Left ventricle myocardium inferior (tissue), 1 donor: ENCODE measurements around the gene RSAD2. TPM values are rescaled to one million over a fixed set of nuclear protein-coding genes. Genes with fewer than 3 reads are reported as not detected.

Experiments used
- DNase-seq: peaks from one replicate; pipeline ENCODE4 v3.0.0-alpha.2; 2020
- H3K27ac ChIP-seq: fragments of 200-600 bp; replicated peaks from 2 replicates; pipeline ENCODE4 v1.8.0; 2021
- H3K27me3 ChIP-seq: fragments of 200-600 bp; 2 replicates; pipeline ENCODE4 v1.8.0; 2021; ENCODE audit warnings: low read depth
- H3K36me3 ChIP-seq: fragments of 200-600 bp; 2 replicates; pipeline ENCODE4 v1.8.0; 2021
- H3K4me1 ChIP-seq: fragments of 200-600 bp; 2 replicates; pipeline ENCODE4 v1.8.0; 2021
- H3K4me3 ChIP-seq: fragments of 200-600 bp; 2 replicates; pipeline ENCODE4 v1.8.0; 2021; ENCODE audit warnings: mild to moderate bottlenecking, moderate library complexity
- H3K9me3 ChIP-seq: fragments of 200-600 bp; replicated peaks from 2 replicates; pipeline ENCODE4 v1.8.0; 2021
- intact Hi-C: fragments of 100-400 bp; cut with micrococcal nuclease; formaldehyde crosslinking; loops from one replicate; pipeline ENCODE4 v1.11.0; 2022
- total RNA-seq: library from RNA; stranded (reverse); fragmentation: NEBNext Ultra II Directional; extraction: Animal tissue kit (Norgen Biotek cat#: 25700); gene quantifications from one replicate; pipeline ENCODE4 v1.2.1, GENCODE V29; 2021
- TF ChIP-seq, protein P1 (sequence below): fragments of 200-600 bp; IDR thresholded peaks from 2 replicates; pipeline ENCODE4 v1.8.0; 2021; ENCODE audit warnings: antibody characterized with exemption, mild to moderate bottlenecking, borderline replicate concordance
- donor health status: DM: no; HTN: yes; CAD: no; lungs with severe emphysema.

RSAD2 gene
- total RNA-seq, 1 donor from 2014 or later, result 2.4 TPM

DNA sequence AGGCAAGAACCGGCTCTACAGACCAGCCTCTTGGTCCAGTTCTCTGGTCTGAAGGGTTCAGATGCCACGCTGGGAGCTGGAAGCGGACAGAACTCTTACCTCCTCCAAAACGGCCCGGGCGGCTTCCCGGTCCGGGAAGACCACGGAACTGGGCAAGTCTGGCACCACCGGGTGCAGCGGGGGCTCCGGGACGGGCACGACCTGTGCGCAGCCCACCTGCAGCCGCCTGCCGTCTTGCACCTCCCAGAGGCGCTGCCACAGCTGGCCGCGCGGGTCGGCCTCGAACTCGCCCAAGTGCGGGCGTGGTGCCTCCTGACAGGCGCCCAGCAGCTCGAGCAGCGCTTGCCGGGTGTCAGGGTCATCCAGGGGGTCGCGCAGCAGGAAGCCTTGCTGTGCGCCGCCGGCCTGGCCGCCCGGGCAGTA lies 12.6 kb upstream of the RSAD2 start:
- peaks cover 48% of the 10 kb centered on the region for H3K4me1 ChIP-seq
- H3K36me3 ChIP-seq, result peaks cover 22% of the 10 kb centered on the region
- intact Hi-C loops, result no loop called here
- H3K27me3 ChIP-seq, result no peaks in the 10 kb centered on the region
- TF ChIP-seq, protein P1, sequence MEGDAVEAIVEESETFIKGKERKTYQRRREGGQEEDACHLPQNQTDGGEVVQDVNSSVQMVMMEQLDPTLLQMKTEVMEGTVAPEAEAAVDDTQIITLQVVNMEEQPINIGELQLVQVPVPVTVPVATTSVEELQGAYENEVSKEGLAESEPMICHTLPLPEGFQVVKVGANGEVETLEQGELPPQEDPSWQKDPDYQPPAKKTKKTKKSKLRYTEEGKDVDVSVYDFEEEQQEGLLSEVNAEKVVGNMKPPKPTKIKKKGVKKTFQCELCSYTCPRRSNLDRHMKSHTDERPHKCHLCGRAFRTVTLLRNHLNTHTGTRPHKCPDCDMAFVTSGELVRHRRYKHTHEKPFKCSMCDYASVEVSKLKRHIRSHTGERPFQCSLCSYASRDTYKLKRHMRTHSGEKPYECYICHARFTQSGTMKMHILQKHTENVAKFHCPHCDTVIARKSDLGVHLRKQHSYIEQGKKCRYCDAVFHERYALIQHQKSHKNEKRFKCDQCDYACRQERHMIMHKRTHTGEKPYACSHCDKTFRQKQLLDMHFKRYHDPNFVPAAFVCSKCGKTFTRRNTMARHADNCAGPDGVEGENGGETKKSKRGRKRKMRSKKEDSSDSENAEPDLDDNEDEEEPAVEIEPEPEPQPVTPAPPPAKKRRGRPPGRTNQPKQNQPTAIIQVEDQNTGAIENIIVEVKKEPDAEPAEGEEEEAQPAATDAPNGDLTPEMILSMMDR, result no peak
- H3K4me3 ChIP-seq, result peak overlapping the region; percentile 87
- DNase-seq, result peak; percentile 31
- H3K9me3 ChIP-seq, result no peaks in the 10 kb centered on the region
- peak overlapping the region; percentile 94 for H3K27ac ChIP-seq

- no peaks in the 10 kb centered on the region for H3K9me3 ChIP-seq
- peak within 1 kb of the TSS; percentile 94 for H3K27ac ChIP-seq
- peaks cover 15% of the 10 kb centered on the region for H3K36me3 ChIP-seq
- H3K27me3 ChIP-seq, result no peaks in the 10 kb centered on the region
- H3K4me3 ChIP-seq, result peak within 1 kb of the TSS; percentile 87
- H3K4me1 ChIP-seq, result peaks cover 48% of the 10 kb centered on the region
- intact Hi-C loops, result no loop called here
- peak; percentile 75 for DNase-seq
- TF ChIP-seq, protein P1, result peak; percentile 36
These were observed 12.0 kb upstream of the RSAD2 start, which contains the start of gene CMPK2 for GRCh38 chr2:6865346-6866274. Gene CMPK2, minus strand, starts transcription at chr2:6865907. Its CDS starts 211 bp downstream, at chr2:6865696.

DNA sequence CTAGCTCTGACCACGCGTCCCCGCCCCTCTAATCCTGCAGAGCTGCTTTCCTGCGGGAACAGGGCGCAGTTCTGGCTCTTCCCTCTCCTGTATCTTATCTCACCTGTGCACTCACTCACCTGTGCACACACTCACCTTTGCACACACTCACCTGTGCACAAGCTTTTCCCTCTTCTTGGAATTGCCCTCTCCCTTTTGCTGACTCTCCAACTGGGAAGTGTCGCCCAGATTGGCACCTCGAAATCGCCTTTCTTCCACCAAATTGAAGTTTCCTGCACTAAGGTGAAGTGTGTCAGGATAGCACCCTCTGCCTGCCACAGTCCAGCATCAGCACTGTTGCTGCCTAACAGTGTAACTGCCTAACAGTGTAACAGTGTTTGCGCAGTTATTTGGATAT lies 11.3 kb upstream of the RSAD2 start:
- peak overlapping the region; percentile 94 for H3K27ac ChIP-seq
- intact Hi-C loops, result no loop called here
- H3K27me3 ChIP-seq, result no peaks in the 10 kb centered on the region
- peak overlapping the region; percentile 87 for H3K4me3 ChIP-seq
- peaks cover 48% of the 10 kb centered on the region for H3K4me1 ChIP-seq
- peaks cover 9% of the 10 kb centered on the region for H3K36me3 ChIP-seq
- no peak for DNase-seq
- TF ChIP-seq, protein P1, result peak; percentile 52
- no peaks in the 10 kb centered on the region for H3K9me3 ChIP-seq

DNA sequence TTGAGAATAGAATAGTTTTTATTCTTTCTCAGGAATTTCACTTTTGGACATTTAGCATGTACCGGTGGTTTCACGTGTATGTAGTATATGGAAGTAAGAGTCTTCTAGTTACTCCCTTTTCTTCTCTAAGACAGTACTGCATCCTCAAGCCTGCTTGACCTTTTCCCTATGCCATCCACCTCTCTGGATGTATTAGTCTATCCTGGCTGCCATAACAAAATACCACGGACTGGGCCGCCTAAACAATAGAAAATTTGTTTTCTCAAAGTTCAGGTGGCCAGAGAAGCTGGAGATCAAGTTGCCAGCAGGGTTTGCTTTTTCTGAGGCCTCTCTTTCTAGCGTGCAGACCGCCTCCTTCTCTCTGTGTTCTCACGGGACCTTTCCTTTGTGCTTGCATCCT lies 10.6 kb upstream of the RSAD2 start:
- H3K36me3 ChIP-seq, result peaks cover 9% of the 10 kb centered on the region
- peak overlapping the region; percentile 94 for H3K27ac ChIP-seq
- no peaks in the 10 kb centered on the region for H3K27me3 ChIP-seq
- peak overlapping the region; percentile 87 for H3K4me3 ChIP-seq
- peaks cover 48% of the 10 kb centered on the region for H3K4me1 ChIP-seq
- TF ChIP-seq, protein P1, result no peak
- no peak for DNase-seq
- intact Hi-C loops, result no loop called here
- H3K9me3 ChIP-seq, result no peaks in the 10 kb centered on the region

DNA sequence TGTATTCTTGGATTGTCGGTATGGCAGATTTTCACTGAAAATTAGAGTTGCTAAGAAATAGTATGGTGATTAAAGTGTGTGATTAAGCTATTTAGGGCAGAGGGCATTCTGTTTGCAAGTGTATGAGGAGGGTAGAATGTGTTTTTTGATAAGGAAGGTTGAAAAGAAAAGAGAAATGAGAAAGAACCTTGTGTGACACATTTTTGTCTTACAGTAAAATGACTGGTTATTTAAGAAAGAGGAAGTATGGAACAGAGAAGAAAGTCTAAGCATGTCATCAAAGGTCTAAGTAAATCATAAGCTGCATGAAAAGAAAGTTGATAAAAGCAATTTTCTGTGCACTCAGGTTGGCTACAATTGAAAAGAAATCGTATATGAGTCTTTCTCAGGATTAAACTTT lies 5.2 kb upstream of the RSAD2 start:
- TF ChIP-seq, protein P1, result no peak
- intact Hi-C loops, result no loop called here
- Histone ChIP-seq H3K9me3 (no peaks in the 10 kb centered on the region), H3K36me3 (no peaks in the 10 kb centered on the region), H3K4me1 (peaks cover 8% of the 10 kb centered on the region), H3K27me3 (no peaks in the 10 kb centered on the region), H3K27ac (no peak overlapping the region), H3K4me3 (no peak overlapping the region)
- DNase-seq, result no peak
